Left ventricle myocardium inferior (tissue), 1 donor: ENCODE data around the gene MRPL33. TPM values are rescaled to one million over a fixed set of nuclear protein-coding genes. Genes with fewer than 3 reads are reported as not detected.

Experiments used
- DNase-seq: peaks from one replicate; pipeline ENCODE4 v3.0.0-alpha.2; 2020
- H3K27ac ChIP-seq: fragments of 200-600 bp; replicated peaks from 2 replicates; pipeline ENCODE4 v1.8.0; 2021
- H3K27me3 ChIP-seq: fragments of 200-600 bp; 2 replicates; pipeline ENCODE4 v1.8.0; 2021; ENCODE audit warnings: low read depth
- H3K36me3 ChIP-seq: fragments of 200-600 bp; 2 replicates; pipeline ENCODE4 v1.8.0; 2021
- H3K4me1 ChIP-seq: fragments of 200-600 bp; 2 replicates; pipeline ENCODE4 v1.8.0; 2021
- H3K4me3 ChIP-seq: fragments of 200-600 bp; 2 replicates; pipeline ENCODE4 v1.8.0; 2021; ENCODE audit warnings: mild to moderate bottlenecking, moderate library complexity
- H3K9me3 ChIP-seq: fragments of 200-600 bp; replicated peaks from 2 replicates; pipeline ENCODE4 v1.8.0; 2021
- CTCF ChIP-seq: fragments of 200-600 bp; IDR thresholded peaks from 2 replicates; pipeline ENCODE4 v1.8.0; 2021; ENCODE audit warnings: antibody characterized with exemption, mild to moderate bottlenecking, borderline replicate concordance
- intact Hi-C: fragments of 100-400 bp; cut with micrococcal nuclease; formaldehyde crosslinking; loops from one replicate; pipeline ENCODE4 v1.11.0; 2022
- total RNA-seq: library from RNA; stranded (reverse); fragmentation: NEBNext Ultra II Directional; extraction: Animal tissue kit (Norgen Biotek cat#: 25700); gene quantifications from one replicate; pipeline ENCODE4 v1.2.1, GENCODE V29; 2021
- donor health status: DM: no; HTN: yes; CAD: no; lungs with severe emphysema.

MRPL33 gene
- total RNA-seq, 1 donor from 2014 or later, result 390 TPM

DNA sequence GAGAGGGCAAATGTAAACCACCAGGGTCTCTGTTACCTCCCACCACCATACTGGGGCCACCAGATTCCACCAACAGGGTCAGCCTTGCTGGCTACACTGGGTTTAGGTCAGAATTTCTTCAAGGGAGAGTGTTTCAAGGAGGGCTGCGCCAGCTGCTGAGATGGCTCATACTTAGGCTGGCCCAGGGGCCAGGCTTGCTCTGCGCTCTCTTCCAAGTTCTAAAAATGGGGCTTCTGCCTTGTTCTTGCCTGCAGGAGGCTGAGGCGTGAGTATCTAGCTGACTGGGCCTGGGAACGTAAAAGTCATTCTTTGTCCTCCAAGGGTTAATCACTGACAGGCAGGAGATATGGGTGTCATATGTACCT is 28.1 kb downstream of the MRPL33 start:
- no peak for DNase-seq

DNA sequence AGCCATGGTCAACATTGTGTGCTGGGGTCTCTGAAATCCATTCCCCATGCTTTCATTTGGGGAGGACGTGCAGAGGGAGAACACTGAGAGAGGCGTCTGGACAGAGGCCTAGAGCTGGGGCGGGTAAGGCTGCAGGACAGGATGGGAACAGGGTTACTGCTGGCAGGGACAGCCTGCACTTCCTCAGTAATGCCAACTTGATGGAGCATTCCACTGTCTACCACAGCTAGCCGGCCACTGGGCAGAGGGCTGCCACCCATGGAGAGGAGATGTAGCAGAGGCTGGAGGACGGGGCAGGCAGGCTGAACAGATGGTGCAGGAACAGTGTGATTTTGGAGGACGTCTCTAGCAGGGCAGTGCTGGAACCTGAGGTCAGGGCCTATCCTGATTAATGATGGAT is 29.3 kb downstream of the MRPL33 start:
- no peak for TF ChIP-seq CTCF
- Histone ChIP-seq H3K36me3 (no peaks in the 10 kb centered on the region), H3K9me3 (no peaks in the 10 kb centered on the region), H3K27me3 (no peaks in the 10 kb centered on the region), H3K4me3 (no peak overlapping the region), H3K27ac (peak overlapping the region; percentile 94), H3K4me1 (peaks cover 72% of the 10 kb centered on the region)
- intact Hi-C loops, result no loop called here
- peak; percentile 28 for DNase-seq

More for the DNA sequence above, 28.1 kb downstream of the MRPL33 start:
- H3K4me3 ChIP-seq, result no peak overlapping the region
- no peaks in the 10 kb centered on the region for H3K36me3 ChIP-seq
- no peaks in the 10 kb centered on the region for H3K9me3 ChIP-seq
- H3K27me3 ChIP-seq, result no peaks in the 10 kb centered on the region
- no peak for TF ChIP-seq CTCF
- intact Hi-C loops, result no loop called here
- peak overlapping the region; percentile 94 for H3K27ac ChIP-seq
- H3K4me1 ChIP-seq, result peaks cover 79% of the 10 kb centered on the region

- intact Hi-C loops, result no loop called here
- Histone ChIP-seq H3K9me3 (no peaks in the 10 kb centered on the region), H3K4me1 (peaks cover 55% of the 10 kb centered on the region), H3K27me3 (no peaks in the 10 kb centered on the region), H3K36me3 (no peaks in the 10 kb centered on the region), H3K4me3 (no peak overlapping the region), H3K27ac (peak overlapping the region; percentile 29)
- no peak for TF ChIP-seq CTCF
- no peak for DNase-seq
Observed at GRCh38 chr2:27802547-27802946, 31.0 kb downstream of the MRPL33 start.

DNA sequence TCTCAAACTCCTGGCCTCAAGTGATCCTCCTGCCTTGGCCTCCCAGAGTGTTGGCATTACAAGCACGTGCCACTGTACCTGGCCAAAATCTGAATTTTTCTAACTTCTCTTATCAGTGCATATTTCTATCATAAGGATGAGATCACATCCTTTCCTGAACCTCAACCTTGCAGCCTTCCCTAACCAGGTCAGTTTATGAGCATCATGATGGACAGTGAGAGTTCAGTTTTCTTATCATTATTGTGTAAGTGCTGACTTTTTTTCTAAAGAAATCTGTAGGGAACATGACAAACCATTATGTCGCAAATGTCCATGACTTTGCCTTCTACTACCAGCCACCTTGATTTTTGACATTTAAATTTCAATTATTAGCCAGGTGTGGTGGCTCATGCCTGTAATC is 31.5 kb downstream of the MRPL33 start:
- Histone ChIP-seq H3K9me3 (no peaks in the 10 kb centered on the region), H3K4me3 (no peak overlapping the region), H3K27ac (peak overlapping the region; percentile 29), H3K4me1 (peaks cover 50% of the 10 kb centered on the region), H3K36me3 (no peaks in the 10 kb centered on the region), H3K27me3 (no peaks in the 10 kb centered on the region)
- no peak for DNase-seq
- intact Hi-C loops, result no loop called here
- TF ChIP-seq CTCF, result no peak

- Histone ChIP-seq H3K4me3 (no peak overlapping the region), H3K9me3 (no peaks in the 10 kb centered on the region), H3K4me1 (peaks cover 47% of the 10 kb centered on the region), H3K36me3 (no peaks in the 10 kb centered on the region), H3K27ac (no peak overlapping the region), H3K27me3 (no peaks in the 10 kb centered on the region)
- DNase-seq, result no peak
- intact Hi-C loops, result no loop called here
- no peak for TF ChIP-seq CTCF
Observed at GRCh38 chr2:27804146-27804545, 32.6 kb downstream of the MRPL33 start.

DNA sequence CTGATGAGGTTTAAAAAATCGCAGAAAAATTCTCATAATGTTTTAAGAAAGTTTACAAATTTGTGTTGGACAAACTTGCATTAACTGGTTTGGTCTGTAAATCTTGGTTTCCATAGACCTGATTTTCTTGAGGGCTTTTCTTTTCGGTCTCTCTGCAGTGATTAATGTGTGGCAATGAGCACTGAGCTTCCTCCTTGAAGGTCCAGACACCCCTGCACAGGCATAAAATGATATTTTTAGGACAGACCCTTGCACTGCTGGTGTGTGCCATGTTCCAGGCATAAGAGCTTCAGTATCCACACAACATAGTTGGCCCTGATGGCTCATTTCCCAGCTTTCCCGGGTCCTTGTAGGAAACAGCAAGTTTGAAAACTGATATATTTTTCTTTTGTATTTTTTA is 33.7 kb downstream of the MRPL33 start:
- no peak for TF ChIP-seq CTCF
- intact Hi-C loops, result no loop called here
- DNase-seq, result no peak
- Histone ChIP-seq H3K4me1 (peaks cover 37% of the 10 kb centered on the region), H3K9me3 (no peaks in the 10 kb centered on the region), H3K36me3 (no peaks in the 10 kb centered on the region), H3K27me3 (no peaks in the 10 kb centered on the region), H3K4me3 (no peak overlapping the region), H3K27ac (no peak overlapping the region)
